ENCODE measurements around the gene ACAT1. TPM values are rescaled to one million over a fixed set of nuclear protein-coding genes. Genes with fewer than 3 reads are reported as not detected.

ACAT1 gene
- total RNA-seq, 1 donor = 96.6 TPM

GRCh38 chr11:108196901-108197300 lies 75.5 kb downstream of the ACAT1 start:
- no peak for DNase-seq (ENCODE audit: insufficient read length, low spot score, missing footprints)
- no peak for TF ChIP-seq CTCF (IDR thresholded peaks at IDR 0.05; ENCODE audit: extremely low read depth, low read depth, low read length)
- Histone ChIP-seq H3K27ac (ENCODE audit: low read depth, low read length) (no peak overlapping the region), H2AFZ (ENCODE audit: low read length) (no peak overlapping the region), H3K27me3 (ENCODE audit: insufficient read depth, low read length) (no peaks in the 10 kb centered on the region), H3K4me2 (ENCODE audit: insufficient read depth, low read length) (no peak overlapping the region), H3K9me3 (ENCODE audit: low read depth, low read length) (no peaks in the 10 kb centered on the region), H3K36me3 (ENCODE audit: insufficient read depth, low read length) (peaks cover 12% of the 10 kb centered on the region), H4K20me1 (ENCODE audit: insufficient read depth, low read length) (no peaks in the 10 kb centered on the region), H3K79me2 (ENCODE audit: insufficient read depth, low read length) (peaks cover 21% of the 10 kb centered on the region), H3K4me3 (ENCODE audit: insufficient read depth, low read length) (no peak overlapping the region), H3K4me1 (ENCODE audit: insufficient read depth, low read length) (peaks cover 12% of the 10 kb centered on the region)

Small RNAs within 50 kb of the gene (small RNA-seq; reads per million reads assigned to genes)
- gene RF00019 = not detected

Other genes starting within 250 kb of the ACAT1 start
- not detected in 2 replicates for gene RAB39A, start 193.1 kb upstream of the ACAT1 start, total RNA-seq
- 44.5 and 45.2 TPM in 2 replicates for gene CUL5, start 112.7 kb upstream of the ACAT1 start, total RNA-seq
- gene NPAT, start 101.1 kb downstream of the ACAT1 start, total RNA-seq = 16.6 and 20.9 TPM in 2 replicates
- gene ATM, start 101.5 kb downstream of the ACAT1 start, total RNA-seq = 120 and 172 TPM in 2 replicates

Data from osteoblast (primary cell).